PC-9 (cell line): Measurements from ENCODE around the gene USP17L15.
"Not testable (repeated sequence)": the region's sequence is repeated elsewhere in the genome, so short reads cannot be mapped to it uniquely, and the experiment has no call there.

ENCODE experiments used
- EZH2 ChIP-seq: fragments of 200-600 bp; sonication (generic); IDR thresholded peaks from 2 replicates; pipeline ENCODE4 v1.8.0; 2017; ENCODE audit warnings: antibody characterized with exemption, low read depth
- TF ChIP-seq, protein P1 (sequence below): fragments of 200-600 bp; sonication (generic); conservative IDR thresholded peaks from 2 replicates; pipeline ENCODE4 v1.6.1; 2017; ENCODE audit warnings: mixed run types, antibody characterized with exemption, mild to moderate bottlenecking, moderate library complexity

DNA sequence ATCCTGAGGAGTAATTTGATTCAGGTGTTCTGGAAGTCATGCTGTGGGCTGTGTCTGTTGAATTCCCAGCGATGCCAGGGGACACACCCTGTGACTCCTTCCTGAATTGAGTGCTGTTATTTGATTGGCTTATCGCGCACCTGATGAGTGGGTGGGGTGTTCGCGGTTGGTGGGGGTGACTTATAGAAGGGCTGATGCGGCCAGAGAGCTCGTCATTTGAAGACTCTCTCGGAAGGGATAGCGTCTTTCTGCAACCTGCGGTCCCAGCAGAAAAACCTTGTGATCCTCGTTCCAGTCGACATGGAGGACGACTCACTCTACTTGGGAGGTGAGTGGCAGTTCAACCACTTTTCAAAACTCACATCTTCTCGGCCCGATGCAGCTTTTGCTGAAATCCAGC is 23.6 kb downstream of the USP17L15 start, which contains the start of gene USP17L20:
- TF ChIP-seq, protein P1, sequence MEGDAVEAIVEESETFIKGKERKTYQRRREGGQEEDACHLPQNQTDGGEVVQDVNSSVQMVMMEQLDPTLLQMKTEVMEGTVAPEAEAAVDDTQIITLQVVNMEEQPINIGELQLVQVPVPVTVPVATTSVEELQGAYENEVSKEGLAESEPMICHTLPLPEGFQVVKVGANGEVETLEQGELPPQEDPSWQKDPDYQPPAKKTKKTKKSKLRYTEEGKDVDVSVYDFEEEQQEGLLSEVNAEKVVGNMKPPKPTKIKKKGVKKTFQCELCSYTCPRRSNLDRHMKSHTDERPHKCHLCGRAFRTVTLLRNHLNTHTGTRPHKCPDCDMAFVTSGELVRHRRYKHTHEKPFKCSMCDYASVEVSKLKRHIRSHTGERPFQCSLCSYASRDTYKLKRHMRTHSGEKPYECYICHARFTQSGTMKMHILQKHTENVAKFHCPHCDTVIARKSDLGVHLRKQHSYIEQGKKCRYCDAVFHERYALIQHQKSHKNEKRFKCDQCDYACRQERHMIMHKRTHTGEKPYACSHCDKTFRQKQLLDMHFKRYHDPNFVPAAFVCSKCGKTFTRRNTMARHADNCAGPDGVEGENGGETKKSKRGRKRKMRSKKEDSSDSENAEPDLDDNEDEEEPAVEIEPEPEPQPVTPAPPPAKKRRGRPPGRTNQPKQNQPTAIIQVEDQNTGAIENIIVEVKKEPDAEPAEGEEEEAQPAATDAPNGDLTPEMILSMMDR = not testable (repeated sequence)
- TF ChIP-seq EZH2 = not testable (repeated sequence)
